ENCODE data around the gene MBOAT1.
"Not testable (repeated sequence)": the region's sequence is repeated elsewhere in the genome, so short reads cannot be mapped to it uniquely, and the experiment has no call there.

MBOAT1 gene

DNA sequence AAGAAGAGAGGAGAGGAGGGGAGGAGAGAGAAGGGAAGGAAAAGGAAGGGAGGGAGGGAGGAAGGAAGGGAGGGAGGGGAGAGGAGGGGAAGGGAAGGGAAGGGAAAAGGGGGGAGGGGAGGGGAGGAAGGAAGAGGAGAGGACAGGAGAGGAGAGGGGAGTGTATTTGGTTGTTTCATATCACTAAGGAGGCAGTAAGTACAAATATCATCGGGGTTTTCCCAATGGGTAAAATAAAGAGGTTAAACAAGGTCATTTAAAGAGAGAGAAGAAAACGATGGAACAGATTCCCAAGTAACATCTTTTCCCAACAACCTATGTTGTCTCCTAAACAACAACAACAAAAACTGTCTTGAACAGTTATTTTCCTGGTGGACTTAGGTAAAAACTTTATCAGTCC lies 43.6 kb downstream of the MBOAT1 start:
- DNase-seq, result no peak

DNA sequence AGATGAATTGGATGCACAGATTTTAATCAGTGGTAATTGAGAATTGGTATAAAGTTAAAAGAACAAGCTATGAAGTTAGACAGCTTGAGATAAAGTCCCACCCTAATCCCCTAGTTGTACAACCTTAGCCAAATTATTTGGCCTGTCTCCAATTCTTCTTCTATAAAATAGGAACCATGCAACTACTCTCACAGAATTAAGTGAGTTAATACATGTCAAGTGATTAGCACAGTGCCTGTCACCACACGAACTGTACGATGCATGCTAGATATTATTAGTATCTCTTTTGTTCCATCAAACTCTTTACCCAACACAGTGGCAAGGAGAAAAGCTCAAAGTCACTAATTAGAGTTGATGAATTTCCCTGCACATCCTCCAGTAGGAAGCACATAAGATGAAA lies 44.7 kb downstream of the MBOAT1 start:
- no peak for DNase-seq

DNA sequence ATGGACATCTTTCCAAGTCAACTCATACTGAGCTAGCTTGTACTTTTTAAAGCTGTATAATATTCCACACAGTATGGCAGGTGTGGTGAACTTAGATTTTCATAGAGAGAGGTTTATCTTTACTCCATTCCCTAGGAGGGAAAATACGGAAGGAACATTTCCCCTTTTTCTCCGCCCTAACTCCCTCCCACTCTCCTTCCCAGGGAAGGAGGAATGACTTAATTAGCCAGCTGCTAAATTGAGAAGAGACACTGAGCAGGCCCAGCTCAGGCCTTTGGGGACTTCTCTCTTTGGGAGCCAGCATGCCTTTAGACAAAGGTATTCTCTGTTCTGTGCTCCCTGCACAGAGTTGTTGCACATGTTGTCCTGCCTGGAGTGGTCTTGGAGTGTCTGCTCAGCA lies 46.1 kb downstream of the MBOAT1 start:
- DNase-seq, result no peak

DNA sequence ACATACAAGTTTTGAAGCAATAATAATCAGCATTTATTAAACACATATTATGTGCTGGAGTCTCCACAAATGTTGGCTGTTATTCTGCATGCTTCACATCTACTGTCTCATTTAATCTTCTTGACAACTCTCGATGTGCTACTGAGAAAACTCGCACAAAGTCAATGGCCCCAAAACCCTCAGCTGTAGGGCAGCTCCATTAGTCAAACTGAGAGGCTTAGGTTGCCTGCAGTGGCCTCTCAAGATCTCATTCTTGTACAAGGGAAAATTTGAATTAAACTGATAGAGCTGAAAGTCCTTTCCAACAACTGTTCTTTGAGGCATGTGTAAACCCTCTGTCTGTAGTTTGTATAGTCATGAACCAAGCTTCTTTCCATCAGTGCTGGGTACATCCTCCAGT lies 49.8 kb downstream of the MBOAT1 start:
- no peak for DNase-seq

DNA sequence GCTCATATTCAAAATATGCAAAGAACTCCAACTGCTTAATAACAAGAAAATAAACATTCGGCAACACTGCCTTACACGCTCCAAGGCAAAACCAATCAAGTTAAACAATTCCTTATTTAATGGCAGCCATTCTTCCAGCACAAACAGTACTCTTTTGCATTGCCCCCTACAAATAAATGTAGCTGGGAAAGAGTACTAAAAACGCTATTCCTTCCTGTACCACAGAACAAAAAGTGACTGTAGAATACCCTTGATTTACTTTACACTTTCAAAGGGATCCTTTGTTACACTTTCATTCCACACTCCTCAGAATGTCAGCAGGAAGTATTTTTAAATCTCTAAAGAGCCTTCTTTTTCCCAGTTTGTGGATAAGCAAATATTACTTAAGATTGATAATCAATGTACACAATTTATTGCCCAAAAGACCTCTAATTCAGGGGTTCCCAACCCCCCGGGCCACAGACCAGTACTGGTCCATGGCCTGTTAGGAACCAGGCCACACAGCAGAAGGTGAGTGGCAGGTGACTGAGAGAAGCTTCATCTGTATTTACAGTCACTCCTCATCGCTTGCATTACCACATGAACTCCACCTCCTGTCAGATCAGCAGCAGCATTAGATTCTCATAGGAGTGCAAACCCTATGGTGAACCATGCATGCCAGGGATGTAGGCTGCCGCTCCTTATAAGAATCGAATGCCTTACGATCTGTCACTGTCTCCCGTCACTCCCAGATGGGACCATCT lies 51.6 kb downstream of the MBOAT1 start:
- no peak for DNase-seq

DNA sequence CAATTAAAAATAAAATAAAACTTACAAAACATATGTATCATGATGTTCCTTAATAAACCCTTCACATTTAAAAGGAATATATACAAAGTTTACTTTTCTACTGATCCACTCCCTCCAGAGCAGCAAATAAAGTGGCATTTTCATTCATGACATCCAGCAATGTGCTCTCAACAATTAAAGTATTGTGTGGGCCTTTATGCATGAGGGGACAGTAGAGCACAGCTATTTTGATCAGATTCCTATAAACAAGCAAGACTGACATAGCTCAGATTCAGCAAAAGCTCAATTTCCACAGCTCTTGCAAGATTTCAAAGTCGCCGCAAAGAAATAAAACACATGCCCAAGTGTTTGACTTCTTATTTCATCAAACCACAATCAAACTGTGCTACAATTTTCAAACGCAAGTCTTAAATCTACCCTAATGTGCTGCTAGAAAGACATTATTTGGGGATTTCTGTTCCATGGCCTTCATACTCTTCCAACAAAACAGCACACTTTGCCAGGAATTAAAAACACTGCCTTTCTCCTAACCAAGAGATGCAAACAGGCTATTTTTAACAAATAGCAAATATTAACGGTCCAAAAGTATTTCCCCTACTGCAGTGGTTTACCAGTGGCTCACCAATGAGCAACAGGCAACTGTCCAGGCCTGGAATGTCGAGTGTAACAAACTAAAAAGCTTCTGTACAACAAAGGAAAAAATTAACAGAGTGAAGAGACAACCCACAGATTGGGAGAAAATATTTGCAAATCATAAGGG lies 52.3 kb downstream of the MBOAT1 start:
- no peak for DNase-seq

DNA sequence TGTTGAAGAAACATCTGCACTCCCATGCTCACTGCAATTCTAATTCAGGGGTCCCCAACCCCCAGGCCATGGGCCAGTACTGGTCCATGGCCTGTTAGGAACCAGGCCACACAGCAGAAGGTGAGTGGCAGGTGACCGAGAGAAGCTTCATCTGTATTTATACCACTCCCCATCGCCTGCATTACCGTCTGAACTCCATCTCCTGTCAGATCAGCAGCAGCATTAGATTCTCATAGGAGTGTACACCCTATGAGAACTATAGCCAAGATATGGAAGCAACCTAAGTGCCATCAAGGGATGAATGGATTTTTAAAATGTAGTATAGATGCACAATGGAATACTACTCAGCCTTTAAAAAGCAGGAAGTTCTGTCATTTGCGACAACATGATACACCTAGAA lies 53.2 kb downstream of the MBOAT1 start:
- no peak for DNase-seq

DNA sequence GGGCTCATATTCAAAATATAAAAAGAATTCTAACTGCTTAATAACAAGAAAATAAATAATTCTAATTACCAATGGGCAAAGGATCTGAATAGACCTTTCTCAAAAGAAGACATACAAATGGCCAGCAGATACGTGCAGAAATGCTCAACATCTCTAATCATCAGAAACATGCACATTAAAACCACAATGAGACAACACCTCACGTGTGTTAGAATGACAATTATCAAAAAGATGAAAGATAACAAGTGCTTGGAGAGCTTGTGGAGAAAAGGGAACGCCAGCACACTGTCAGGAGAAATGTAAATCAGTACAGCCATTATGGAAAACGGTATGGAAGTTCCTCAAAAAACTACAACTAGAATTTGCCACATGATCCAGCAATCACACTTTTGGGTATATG lies 53.6 kb downstream of the MBOAT1 start:
- DNase-seq, result no peak

DNA sequence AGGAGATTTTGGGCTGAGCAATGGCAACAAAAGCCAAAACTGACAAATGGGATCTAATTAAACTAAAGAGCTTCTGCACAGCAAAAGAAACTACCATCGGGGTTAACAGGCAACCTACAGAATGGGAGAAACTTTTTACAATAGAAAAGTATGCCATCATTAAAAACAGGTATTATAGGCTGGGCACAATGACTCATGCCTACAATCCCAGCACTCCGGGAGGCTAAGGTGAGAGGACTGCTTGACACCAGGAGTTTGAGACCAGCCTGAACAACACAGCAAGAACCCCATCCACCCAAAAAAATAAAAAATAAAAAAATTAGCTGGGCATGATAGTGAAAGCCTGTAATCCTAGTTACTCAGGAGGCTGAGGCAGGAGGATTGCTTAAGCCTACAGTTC lies 55.4 kb downstream of the MBOAT1 start:
- DNase-seq, result no peak

DNA sequence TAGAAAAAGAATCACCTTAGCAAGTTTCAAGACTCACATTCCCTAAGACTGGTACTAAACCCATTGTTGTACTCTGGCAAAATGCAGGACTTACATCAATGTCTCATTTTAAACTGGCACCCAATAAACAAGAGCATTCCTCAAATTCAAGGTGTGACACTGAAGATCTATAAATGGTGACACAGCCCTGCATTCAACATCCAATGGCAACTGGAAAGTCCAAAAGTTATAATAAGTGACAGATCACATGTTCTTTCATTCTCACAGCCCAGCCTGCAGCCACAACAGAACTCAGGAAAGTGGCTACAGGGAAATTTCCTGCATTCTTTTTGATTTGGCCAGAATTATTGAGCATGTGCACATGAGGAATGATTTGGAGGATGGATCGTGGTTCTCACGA lies 57.5 kb downstream of the MBOAT1 start:
- no peak for DNase-seq

DNA sequence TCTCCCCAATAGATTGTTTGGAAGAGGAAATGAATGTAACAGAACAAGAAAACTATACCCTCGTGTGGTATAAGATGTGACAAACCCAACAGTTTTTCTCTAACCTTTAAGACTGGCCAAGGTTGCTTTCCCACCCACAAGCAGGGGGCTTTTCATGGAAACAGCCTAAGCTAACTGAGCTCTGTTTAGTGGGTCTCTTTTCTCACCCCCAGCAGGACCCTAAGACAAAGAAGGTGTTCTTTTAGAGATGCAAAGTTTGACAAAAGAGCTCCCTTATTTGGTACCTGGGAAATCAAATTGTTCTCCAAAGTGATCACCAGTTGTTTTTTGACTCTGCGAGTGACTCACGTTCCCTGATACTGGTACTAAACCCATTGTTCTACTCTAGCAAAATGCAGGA lies 59.1 kb downstream of the MBOAT1 start:
- no peak for DNase-seq

DNA sequence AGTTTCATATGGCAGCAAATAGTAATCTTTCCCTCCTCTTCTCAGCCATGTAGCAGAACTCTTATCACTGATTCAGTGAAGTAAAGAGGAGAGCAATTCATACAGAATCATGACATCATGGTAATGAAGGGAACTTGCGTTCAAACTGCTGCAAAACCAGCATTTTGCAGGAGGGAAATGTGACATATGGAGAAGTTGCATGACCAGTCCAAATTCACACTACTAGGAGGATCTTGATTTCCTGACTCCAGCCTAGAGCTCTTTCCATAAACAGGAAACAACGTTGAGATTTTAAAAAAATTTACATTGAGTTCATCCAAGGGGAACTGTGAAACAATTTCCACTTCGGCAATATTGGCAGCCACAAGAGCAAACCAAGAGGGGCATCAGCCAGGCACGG lies 63.8 kb downstream of the MBOAT1 start:
- DNase-seq, result no peak

DNA sequence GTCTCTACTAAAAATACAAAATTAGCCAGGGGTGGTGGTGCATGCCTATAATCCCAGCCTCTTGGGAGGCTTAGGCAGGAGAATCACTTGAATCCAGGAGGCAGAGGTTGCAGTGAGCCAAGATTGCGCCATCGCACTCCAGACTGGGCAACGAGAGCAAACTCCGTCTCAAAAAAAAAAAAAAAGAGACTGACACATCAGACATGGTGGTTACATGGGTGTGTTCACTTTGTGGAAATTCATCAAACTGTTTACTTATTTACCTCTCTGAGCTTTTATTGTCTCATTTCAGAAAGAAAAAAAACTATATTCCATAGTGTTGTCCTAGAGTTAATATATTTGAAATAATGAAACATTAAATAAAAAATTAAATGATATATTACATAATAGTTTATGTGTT lies 64.8 kb downstream of the MBOAT1 start:
- no peak for DNase-seq

DNA sequence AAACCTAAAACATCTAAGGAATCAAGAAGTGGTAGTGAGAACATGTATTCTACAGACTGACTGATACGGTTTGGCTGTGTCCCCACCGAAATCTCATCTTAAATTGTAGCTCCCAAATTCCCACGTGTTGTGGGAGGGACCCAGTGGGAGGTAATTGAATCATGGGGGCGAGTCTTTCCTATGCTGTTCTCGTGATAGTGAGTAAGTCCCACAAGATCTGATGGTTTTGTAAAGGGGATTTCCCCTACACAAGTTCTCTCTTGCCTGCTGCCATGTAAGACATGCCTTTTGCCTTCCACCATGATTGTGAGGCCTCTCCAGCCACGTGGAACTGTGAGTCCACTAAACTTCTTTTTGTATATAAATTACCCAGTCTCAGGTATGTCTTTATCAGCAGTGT lies 65.4 kb downstream of the MBOAT1 start:
- not testable (repeated sequence) for DNase-seq

DNA sequence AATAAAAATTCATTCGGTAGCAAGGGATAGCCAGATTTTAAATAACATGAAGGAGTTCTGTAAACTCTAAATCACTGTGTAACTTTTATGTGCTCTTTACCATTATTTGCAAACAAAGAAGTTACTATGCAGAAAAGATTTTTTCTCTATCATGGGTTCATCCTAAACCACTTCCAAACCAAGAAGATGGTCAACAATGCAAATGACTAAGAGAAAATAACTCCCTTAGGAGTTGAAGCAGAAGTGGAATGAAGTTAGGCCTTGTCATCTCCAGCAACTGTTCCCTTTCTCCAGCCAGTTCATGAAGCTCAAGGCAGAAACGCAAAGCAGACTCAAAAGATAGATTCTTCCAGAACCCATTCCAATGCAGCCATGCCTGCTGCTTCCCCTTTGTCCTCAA lies 66.0 kb downstream of the MBOAT1 start:
- DNase-seq, result no peak

DNA sequence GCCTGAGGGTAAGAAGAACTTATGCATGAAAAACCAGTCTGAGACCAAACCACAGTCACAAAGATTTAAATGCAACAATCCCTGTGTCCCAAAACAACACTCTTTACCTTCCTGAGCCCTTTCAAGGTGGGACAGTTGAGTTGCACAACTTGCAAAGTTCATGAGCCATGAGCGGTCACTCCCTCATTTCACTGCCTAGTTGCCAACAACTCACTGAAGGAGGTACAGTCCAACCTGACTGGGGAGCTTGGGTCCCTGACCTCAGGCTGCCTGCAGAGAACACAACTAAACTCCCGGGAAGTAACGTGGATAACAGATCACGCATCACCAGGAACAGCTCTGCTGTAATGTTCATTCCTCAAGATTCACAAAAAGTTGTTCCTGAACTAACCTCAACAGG lies 69.4 kb downstream of the MBOAT1 start:
- DNase-seq, result no peak

DNA sequence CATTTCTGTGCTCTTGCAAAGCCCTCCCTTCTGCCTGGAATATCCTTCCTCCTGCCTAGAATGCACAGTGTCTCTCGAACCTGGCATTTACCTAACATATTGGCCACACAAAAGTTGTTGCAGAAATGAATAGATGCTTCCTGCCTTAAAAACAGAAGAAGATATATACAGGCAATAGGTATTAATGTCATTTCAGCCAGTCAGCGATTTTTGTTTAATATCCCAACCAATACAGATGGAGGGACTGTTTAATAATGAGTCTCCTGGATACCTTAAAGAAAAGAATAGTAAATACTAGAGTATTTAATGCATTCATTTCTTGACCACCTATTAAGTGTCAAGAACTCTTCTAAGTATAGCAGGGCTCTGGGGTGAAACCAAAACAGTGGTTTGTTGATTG lies 70.3 kb downstream of the MBOAT1 start:
- no peak for DNase-seq

DNA sequence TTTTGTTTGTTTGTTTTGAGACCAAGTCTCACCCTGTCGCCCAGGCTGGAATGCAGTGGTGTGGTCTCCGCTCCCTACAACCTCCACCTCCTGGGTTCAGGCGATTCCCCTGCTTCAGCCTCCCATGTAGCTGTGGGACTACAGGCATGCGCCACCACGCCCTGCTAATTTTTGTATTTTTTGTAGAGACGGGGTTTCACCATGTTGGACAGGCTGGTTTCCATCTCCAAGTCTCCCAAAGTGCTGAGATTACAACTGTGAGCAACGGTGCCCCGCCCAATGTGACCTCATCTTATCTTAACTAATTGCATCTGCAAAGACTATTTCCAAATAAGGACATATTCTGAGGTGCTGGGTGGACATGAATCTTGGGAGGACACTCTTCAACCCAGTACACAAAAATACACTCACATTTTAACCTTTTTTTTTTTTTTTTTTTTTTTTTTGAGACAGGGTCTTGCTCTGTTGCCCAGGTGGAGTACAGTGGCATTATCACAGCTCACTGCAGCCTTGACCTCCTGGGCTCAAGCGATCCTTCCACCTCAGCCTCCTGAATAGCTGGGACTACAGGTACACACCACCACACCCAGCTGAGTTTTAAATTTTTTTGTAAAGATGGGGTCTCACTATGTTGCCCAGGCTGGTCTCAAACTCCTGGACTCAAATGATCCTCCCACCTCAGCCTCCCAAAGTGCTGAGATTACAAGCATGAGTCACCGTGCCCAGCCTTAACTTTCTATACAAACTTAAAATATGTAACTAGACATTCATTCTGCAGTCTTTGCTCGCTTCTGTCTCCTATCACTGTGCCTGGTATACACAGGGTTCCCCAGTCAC lies 72.9 kb downstream of the MBOAT1 start:
- DNase-seq, result not testable (repeated sequence)

DNA sequence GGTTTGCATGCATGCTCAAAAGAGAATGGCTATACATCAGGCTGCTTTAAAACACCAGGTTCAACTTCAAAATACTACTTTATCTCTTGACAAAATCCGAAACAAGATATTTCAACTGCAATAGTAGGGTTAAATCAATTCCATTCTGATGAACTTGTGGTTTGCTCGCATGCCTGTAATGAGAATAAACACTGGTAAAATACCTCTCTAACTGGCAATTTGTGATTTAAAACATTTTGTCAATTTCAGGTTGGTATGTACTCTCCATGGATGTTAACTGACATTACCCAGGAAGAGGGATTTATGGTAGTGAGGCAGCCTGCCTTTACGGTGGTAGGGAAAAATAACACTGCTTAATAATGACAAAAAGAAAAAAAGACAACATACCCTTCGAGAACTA lies 74.4 kb downstream of the MBOAT1 start:
- DNase-seq, result no peak

DNA sequence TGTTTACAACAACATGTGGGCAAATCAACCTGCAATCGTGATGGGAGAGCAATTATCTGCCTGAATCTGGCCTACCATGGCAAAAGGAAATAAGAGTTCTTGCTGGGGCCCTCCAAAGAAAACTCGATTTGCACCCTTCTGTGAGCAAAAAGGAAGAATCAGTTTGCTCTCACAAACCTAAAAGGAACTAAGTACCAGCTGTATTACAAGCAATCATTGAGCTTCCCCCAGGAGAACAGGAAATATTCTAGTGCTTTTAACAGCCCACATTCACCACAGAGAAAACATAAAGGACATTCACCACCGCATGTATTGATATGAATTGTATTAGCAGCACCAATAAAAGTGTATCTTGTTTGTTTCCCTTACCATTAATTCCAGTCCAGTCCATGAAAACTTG lies 75.0 kb downstream of the MBOAT1 start:
- no peak for DNase-seq

DNA sequence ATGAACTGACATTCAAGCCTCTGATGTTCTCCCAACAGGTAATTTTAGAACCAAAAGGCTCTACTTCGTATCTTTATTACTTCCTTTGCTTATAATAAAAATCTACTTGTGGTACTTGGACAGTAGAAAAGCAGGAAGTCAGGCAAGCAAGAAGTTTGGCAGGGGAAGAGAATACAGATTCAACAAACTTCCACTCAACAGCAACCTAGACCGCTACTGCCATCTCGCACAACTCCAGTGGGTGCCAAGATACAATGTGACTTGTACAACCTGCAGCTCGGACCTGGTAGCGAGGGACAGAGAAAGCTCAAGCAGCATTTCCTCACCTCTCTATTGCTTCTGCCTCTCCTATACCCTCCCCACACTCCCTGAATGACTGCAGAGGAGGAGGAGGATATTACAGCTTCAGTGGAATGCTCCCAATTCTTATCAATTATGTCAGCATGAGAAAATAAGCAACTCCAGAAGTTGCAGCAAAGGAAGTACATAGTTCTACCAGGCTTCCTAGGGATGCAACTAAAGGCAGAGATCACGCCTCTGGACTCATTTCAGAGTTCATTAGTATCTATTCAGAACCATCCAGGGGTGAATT lies 76.5 kb downstream of the MBOAT1 start:
- no peak for DNase-seq

DNA sequence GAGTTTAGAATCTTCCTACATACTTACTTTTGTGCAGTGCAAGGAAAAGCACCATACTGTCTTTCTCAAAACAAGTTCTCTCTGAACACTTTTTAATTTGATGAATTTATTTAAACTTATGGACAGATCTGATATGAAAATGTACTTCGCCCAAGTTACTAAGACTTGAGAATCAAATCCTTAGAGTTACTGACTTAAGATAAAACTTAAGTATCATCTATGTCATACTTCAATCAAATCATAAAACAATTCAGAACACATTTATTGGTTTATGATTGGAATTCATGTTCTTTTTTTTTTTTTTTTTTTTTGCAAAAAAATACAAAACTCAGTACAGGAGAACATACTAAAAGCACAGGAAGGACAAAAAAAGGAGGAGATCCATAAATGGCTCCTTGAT lies 77.7 kb downstream of the MBOAT1 start:
- no peak for DNase-seq
